ENCODE data around the gene TAGLN3.
"Not testable (repeated sequence)": the region's sequence is repeated elsewhere in the genome, so short reads cannot be mapped to it uniquely, and the experiment has no call there.

Gene TAGLN3

GRCh38 chr3:112010636-112011035, 11.9 kb downstream of the TAGLN3 start:
- DNase-seq (ENCODE audit: low read depth), result no peak

- no peak for DNase-seq (ENCODE audit: low read depth)
Measured at GRCh38 chr3:112011376-112011940, 12.7 kb downstream of the TAGLN3 start.

- DNase-seq (ENCODE audit: low read depth), result no peak
Measured at GRCh38 chr3:112012205-112012992, 13.7 kb downstream of the TAGLN3 start.

- DNase-seq (ENCODE audit: low read depth), result no peak
Measured at GRCh38 chr3:112013058-112013783, 14.5 kb downstream of the TAGLN3 start.

GRCh38 chr3:112013784-112014143, 15.0 kb downstream of the TAGLN3 start:
- no peak for DNase-seq (ENCODE audit: low read depth)

GRCh38 chr3:112017091-112017490, 18.4 kb downstream of the TAGLN3 start:
- no peak for DNase-seq (ENCODE audit: low read depth)

GRCh38 chr3:112018712-112019111, 20.0 kb downstream of the TAGLN3 start:
- no peak for DNase-seq (ENCODE audit: low read depth)

GRCh38 chr3:112019716-112020115, 21.0 kb downstream of the TAGLN3 start:
- no peak for DNase-seq (ENCODE audit: low read depth)

GRCh38 chr3:112020674-112021085, 22.0 kb downstream of the TAGLN3 start:
- no peak for DNase-seq (ENCODE audit: low read depth)

GRCh38 chr3:112027142-112027541, 28.4 kb downstream of the TAGLN3 start:
- DNase-seq (ENCODE audit: low read depth), result no peak

GRCh38 chr3:112027826-112028225, 29.1 kb downstream of the TAGLN3 start:
- no peak for DNase-seq (ENCODE audit: low read depth)

GRCh38 chr3:112030901-112031300, 32.2 kb downstream of the TAGLN3 start:
- DNase-seq (ENCODE audit: low read depth), result no peak

GRCh38 chr3:112032098-112032731, 33.5 kb downstream of the TAGLN3 start:
- DNase-seq (ENCODE audit: low read depth), result no peak

GRCh38 chr3:112034436-112034835, 35.7 kb downstream of the TAGLN3 start, which contains the start of gene TMPRSS7:
TMPRSS7 (plus strand) TSS chr3:112034736; CDS start chr3:112034846, 110 bp downstream.
- DNase-seq (ENCODE audit: low read depth), result no peak

- no peak for DNase-seq (ENCODE audit: low read depth)
Measured at GRCh38 chr3:112035241-112035640, 36.5 kb downstream of the TAGLN3 start.

- not testable (repeated sequence) for DNase-seq (ENCODE audit: low read depth)
Measured at GRCh38 chr3:112037194-112037593, 38.5 kb downstream of the TAGLN3 start.

GRCh38 chr3:112038863-112039262, 40.1 kb downstream of the TAGLN3 start:
- DNase-seq (ENCODE audit: low read depth), result no peak

GRCh38 chr3:112041321-112041720, 42.6 kb downstream of the TAGLN3 start:
- no peak for DNase-seq (ENCODE audit: low read depth)

- DNase-seq (ENCODE audit: low read depth), result no peak
Measured at GRCh38 chr3:112042842-112043280, 44.1 kb downstream of the TAGLN3 start.

GRCh38 chr3:112043621-112044201, 45.0 kb downstream of the TAGLN3 start:
- DNase-seq (ENCODE audit: low read depth), result peak; percentile 1

- no peak for DNase-seq (ENCODE audit: low read depth)
Measured at GRCh38 chr3:112046599-112046998, 47.9 kb downstream of the TAGLN3 start.

- no peak for DNase-seq (ENCODE audit: low read depth)
Measured at GRCh38 chr3:112047264-112047663, 48.5 kb downstream of the TAGLN3 start.
